Peyer's patch (tissue), 4 donors: ENCODE results near the gene PPM1J. TPM values are rescaled to one million over a fixed set of nuclear protein-coding genes. Genes with fewer than 3 reads are reported as not detected.

ENCODE experiments used
- DNase-seq, 3 donors: peaks; one replicate each; pipeline ENCODE4 v3.0.0-alpha.2; 2017 to 2019
- H3K27ac ChIP-seq, 4 donors: fragments of 200-600 bp; sonication (generic); one replicate each; pipeline ENCODE4 v1.5.1; 2016 to 2019
- H3K27me3 ChIP-seq, 2 donors: fragments of 200-600 bp; sonication (generic); one replicate each; pipeline ENCODE4 v1.5.1; 2019
- H3K36me3 ChIP-seq, 3 donors: fragments of 200-600 bp; sonication (generic); one replicate each; pipeline ENCODE4 v1.5.1; 2016 to 2019
- H3K4me1 ChIP-seq, 4 donors: fragments of 200-600 bp; sonication (generic); one replicate each; pipeline ENCODE4 v1.5.1; 2016 to 2019
- H3K4me3 ChIP-seq, 4 donors: fragments of 200-600 bp; sonication (generic); 1 replicate in 3 of 4; 2 replicates in 1 of 4; pipeline ENCODE4 v1.5.1; 2016 to 2019; ENCODE audit warnings: mild to moderate bottlenecking in 1 of 4
- H3K9me3 ChIP-seq, 4 donors: fragments of 200-600 bp; sonication (generic); one replicate each; pipeline ENCODE4 v1.5.1; 2016 to 2019; ENCODE audit warnings: mild to moderate bottlenecking in 1 of 4
- POLR2A ChIP-seq, 2 donors: fragments of 450-650 bp; IDR thresholded peaks; one replicate each; pipeline ENCODE4 v1.5.1; 2017; ENCODE audit warnings: antibody characterized with exemption in 2 of 2, mild to moderate bottlenecking in 2 of 2, moderate library complexity in 2 of 2
- total RNA-seq, 4 donors: library from RNA; depleted of rRNA; stranded (reverse); fragments of >200 nt; gene quantifications; one replicate each; pipeline ENCODE4 v1.1.0, GENCODE V29; 2016
- TF ChIP-seq, protein P1 (sequence below), 6 experiments: fragments of 450-650 bp in 4 of 6; fragments of 200-600 bp in 2 of 6; sonication (generic) in 1 of 6; IDR thresholded peaks; one replicate each; pipeline ENCODE4 v1.5.1; 2017 to 2019; ENCODE audit warnings: antibody characterized with exemption in 6 of 6, mild to moderate bottlenecking in 3 of 6, moderate library complexity in 1 of 6

The PPM1J gene
- total RNA-seq, 4 donors from 2014 or later: 0.67 TPM; not detected in 3

DNA sequence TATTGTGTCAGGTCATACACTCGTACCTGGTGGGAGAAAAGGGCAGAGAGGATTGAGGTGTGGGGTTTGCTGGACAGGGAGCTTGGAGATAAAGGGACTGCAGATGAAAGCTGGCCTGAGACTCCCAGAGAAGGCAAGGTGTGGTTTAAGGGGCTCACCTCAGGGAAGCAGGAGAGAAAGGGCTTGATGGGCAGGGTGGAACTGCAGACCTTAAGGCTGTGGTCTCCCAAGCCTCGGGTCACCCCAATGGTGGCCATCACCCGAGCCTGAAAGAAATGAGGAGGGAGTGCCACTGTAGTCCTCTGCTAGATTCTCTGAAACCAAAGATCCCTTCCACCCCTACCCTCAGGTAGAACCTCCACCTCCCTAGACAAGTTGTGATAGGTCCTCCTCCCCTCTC lies 4.5 kb downstream of the PPM1J start:
- no peaks in the 10 kb centered on the region for H3K9me3 ChIP-seq
- TF ChIP-seq, protein P1, sequence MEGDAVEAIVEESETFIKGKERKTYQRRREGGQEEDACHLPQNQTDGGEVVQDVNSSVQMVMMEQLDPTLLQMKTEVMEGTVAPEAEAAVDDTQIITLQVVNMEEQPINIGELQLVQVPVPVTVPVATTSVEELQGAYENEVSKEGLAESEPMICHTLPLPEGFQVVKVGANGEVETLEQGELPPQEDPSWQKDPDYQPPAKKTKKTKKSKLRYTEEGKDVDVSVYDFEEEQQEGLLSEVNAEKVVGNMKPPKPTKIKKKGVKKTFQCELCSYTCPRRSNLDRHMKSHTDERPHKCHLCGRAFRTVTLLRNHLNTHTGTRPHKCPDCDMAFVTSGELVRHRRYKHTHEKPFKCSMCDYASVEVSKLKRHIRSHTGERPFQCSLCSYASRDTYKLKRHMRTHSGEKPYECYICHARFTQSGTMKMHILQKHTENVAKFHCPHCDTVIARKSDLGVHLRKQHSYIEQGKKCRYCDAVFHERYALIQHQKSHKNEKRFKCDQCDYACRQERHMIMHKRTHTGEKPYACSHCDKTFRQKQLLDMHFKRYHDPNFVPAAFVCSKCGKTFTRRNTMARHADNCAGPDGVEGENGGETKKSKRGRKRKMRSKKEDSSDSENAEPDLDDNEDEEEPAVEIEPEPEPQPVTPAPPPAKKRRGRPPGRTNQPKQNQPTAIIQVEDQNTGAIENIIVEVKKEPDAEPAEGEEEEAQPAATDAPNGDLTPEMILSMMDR (IDR thresholded peaks at IDR 0.05): no peak
- no peak for TF ChIP-seq POLR2A (IDR thresholded peaks at IDR 0.05)
- no peak overlapping the region for H3K4me3 ChIP-seq
- H3K27me3 ChIP-seq: no peaks in the 10 kb centered on the region
- DNase-seq: no peak
- H3K27ac ChIP-seq: no peak overlapping the region
- H3K4me1 ChIP-seq: peaks cover 0 to 23% (median 9%) of the 10 kb centered on the region in 4 donors
- H3K36me3 ChIP-seq: no peaks in the 10 kb centered on the region

DNA sequence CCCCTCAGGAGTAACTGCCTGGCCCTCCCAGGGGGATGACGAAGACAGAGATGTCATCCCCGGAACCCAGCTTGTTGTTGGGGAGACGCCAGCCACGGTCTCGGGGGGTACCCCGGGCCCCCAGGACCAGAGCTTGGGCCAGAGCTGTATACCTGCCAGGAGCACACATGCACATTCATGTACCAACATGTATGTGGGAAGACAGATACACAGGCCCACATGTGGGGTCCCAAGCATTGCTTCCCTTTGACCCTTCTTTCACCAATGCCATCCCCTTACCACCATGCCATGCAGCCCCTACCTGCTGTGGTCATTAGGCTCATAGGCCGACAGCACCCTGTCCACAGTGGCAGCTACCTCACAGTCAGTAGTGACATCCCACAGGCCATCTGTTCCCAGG lies 5.0 kb downstream of the PPM1J start:
- no peak for DNase-seq
- TF ChIP-seq, protein P1 (IDR thresholded peaks at IDR 0.05): no peak
- TF ChIP-seq POLR2A (IDR thresholded peaks at IDR 0.05): no peak
- Histone ChIP-seq H3K4me3 (no peak overlapping the region), H3K4me1 (peaks cover 0 to 25% (median 11%) of the 10 kb centered on the region in 4 donors), H3K36me3 (no peaks in the 10 kb centered on the region), H3K9me3 (no peaks in the 10 kb centered on the region), H3K27me3 (no peaks in the 10 kb centered on the region), H3K27ac (no peak overlapping the region)

DNA sequence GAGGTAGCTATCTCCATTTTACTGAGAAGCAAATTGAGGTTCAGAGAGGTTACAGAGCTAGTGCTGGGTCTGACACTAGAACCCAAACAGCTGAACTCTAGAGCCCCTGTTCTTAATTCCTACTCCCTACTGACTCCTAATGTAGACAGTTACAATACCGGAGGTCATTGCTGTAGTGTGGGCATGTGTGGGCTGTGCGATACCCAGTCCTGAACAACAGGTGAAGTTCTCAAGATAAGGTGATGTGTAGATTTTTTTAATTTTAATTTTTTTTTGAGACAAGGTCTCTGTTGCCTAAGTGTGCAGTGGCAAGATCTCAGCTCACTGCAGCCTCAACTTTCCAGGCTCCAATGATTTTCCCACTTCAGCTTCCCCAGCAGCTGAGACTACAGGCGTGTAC lies 6.6 kb downstream of the PPM1J start:
- TF ChIP-seq, protein P1 (IDR thresholded peaks at IDR 0.05): no peak
- no peak for TF ChIP-seq POLR2A (IDR thresholded peaks at IDR 0.05)
- Histone ChIP-seq H3K4me1 (peaks cover 0 to 28% (median 5%) of the 10 kb centered on the region in 4 donors), H3K27me3 (no peaks in the 10 kb centered on the region), H3K36me3 (peaks cover 0 to 5% (median 0%) of the 10 kb centered on the region in 3 donors), H3K9me3 (no peaks in the 10 kb centered on the region), H3K27ac (no peak overlapping the region), H3K4me3 (no peak overlapping the region)
- no peak for DNase-seq

DNA sequence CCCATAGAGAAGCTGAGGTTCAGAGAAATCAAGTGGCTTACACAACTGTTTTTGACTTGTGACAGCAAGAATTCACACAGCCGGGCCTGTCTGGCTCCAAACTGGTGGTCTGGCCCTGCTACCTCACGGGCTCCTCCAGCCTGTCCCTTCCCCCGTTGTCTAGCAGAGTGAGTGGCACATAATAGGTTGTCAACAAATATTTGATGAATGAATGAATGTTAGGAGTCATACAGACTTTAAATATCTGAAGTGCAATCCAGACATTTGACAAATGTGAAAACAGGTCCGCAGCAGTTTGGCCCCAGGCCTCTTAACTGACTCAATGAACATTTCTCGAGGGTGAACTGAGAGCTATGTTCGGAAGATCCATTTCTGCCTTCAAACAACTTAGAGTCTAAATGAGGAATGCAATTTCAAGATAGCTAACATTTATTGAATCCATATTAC lies 7.1 kb downstream of the PPM1J start:
- H3K27ac ChIP-seq: peak overlapping the region in 1 of 4 donors; percentile 93

DNA sequence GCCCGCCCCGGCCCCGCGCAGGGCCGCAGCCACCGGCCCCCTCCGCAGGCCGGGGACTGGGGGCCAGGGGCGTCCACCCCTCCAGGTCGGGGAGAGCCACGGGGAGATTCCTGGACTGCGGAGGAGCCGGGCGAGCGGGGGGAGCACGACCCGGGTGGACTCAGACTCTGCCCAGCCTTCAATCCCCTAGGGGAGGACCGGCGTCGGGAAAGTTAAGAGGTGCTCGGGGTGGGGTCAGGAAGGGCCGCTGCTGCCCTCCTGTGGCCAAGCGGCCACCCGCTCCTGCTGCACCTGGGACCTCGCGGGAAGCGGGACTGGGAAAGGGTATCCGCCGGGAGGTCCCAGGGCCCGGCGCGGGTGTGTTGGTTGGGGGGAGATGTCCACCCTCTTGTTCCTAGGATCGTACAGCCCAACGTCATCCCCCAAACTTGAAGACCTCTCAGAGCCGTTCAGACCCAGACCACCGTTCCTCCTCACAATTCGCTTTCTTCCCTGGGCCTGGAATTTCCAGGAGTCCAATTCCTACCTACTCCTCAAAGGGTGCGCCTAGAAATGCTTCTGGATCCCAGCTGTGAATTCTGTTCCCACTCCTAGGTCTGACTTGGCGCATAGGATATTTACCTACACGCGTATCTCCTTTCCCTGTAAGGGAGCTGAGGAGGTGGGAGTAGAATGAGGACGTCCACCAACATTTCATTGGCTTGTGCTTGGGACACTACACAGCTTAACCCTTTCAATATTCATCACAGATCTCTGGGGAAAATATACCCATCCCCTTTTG lies 7.7 kb downstream of the PPM1J start:
- peaks cover 0 to 15% (median 0%) of the 10 kb centered on the region in 3 donors for H3K36me3 ChIP-seq
- DNase-seq: peak; percentile 79 to 94 (median 93)
- H3K4me3 ChIP-seq: peak overlapping the region; percentile 73 to 99 (median 76)
- H3K27me3 ChIP-seq: no peaks in the 10 kb centered on the region
- TF ChIP-seq POLR2A (IDR thresholded peaks at IDR 0.05): no peak
- TF ChIP-seq, protein P1 (IDR thresholded peaks at IDR 0.05): peak; percentile 77 to 94 (median 92)
- no peaks in the 10 kb centered on the region for H3K9me3 ChIP-seq
- H3K4me1 ChIP-seq: peaks cover 0 to 39% (median 5%) of the 10 kb centered on the region in 4 donors
- peak overlapping the region; percentile 84 to 100 (median 92) for H3K27ac ChIP-seq

More for the DNA sequence above, 7.1 kb downstream of the PPM1J start:
- Histone ChIP-seq H3K27me3 (no peaks in the 10 kb centered on the region), H3K36me3 (peaks cover 0 to 9% (median 0%) of the 10 kb centered on the region in 3 donors), H3K9me3 (no peaks in the 10 kb centered on the region), H3K4me3 (no peak overlapping the region), H3K4me1 (peaks cover 0 to 32% (median 5%) of the 10 kb centered on the region in 4 donors)
- DNase-seq: no peak
- TF ChIP-seq, protein P1 (IDR thresholded peaks at IDR 0.05): no peak
- TF ChIP-seq POLR2A (IDR thresholded peaks at IDR 0.05): no peak
